Measurements from ENCODE around the gene TMEM135.

TMEM135 gene

GRCh38 chr11:87190071-87190470, 152.3 kb downstream of the TMEM135 start:
- DNase-seq (ENCODE audit: low read depth): no peak
- H3K4me3 ChIP-seq (ENCODE audit: control insufficient read depth, low read depth, low read length): no peak overlapping the region
- no peak for TF ChIP-seq CTCF (conservative IDR thresholded peaks at IDR 0.05; ENCODE audit: control insufficient read depth, insufficient read depth, low read depth, low read length)

GRCh38 chr11:87193756-87194470, 156.2 kb downstream of the TMEM135 start:
- no peak overlapping the region for H3K4me3 ChIP-seq (ENCODE audit: control insufficient read depth, low read depth, low read length)
- no peak for DNase-seq (ENCODE audit: low read depth)
- TF ChIP-seq CTCF (conservative IDR thresholded peaks at IDR 0.05; ENCODE audit: control insufficient read depth, insufficient read depth, low read depth, low read length): no peak

GRCh38 chr11:87194985-87195820, 157.5 kb downstream of the TMEM135 start:
- no peak for DNase-seq (ENCODE audit: low read depth)
- TF ChIP-seq CTCF (conservative IDR thresholded peaks at IDR 0.05; ENCODE audit: control insufficient read depth, insufficient read depth, low read depth, low read length): no peak
- no peak overlapping the region for H3K4me3 ChIP-seq (ENCODE audit: control insufficient read depth, low read depth, low read length)

GRCh38 chr11:87198266-87198881, 160.6 kb downstream of the TMEM135 start:
- no peak overlapping the region for H3K4me3 ChIP-seq (ENCODE audit: control insufficient read depth, low read depth, low read length)
- TF ChIP-seq CTCF (conservative IDR thresholded peaks at IDR 0.05; ENCODE audit: control insufficient read depth, insufficient read depth, low read depth, low read length): no peak
- peak; percentile 13 for DNase-seq (ENCODE audit: low read depth)

GRCh38 chr11:87201376-87201775, 163.6 kb downstream of the TMEM135 start:
- DNase-seq (ENCODE audit: low read depth): no peak
- TF ChIP-seq CTCF (conservative IDR thresholded peaks at IDR 0.05; ENCODE audit: control insufficient read depth, insufficient read depth, low read depth, low read length): no peak
- H3K4me3 ChIP-seq (ENCODE audit: control insufficient read depth, low read depth, low read length): no peak overlapping the region

GRCh38 chr11:87203907-87204602, 166.3 kb downstream of the TMEM135 start:
- H3K4me3 ChIP-seq (ENCODE audit: control insufficient read depth, low read depth, low read length): no peak overlapping the region
- DNase-seq (ENCODE audit: low read depth): no peak
- no peak for TF ChIP-seq CTCF (conservative IDR thresholded peaks at IDR 0.05; ENCODE audit: control insufficient read depth, insufficient read depth, low read depth, low read length)

Measured in fibroblast of mammary gland (primary cell).